HS-5 (cell line): ENCODE measurements around the gene RGS19.
A peak's percentile ranks its signal among the peaks of the same experiment; 100 is the strongest.

Experiments used
- DNase-seq: peaks from one replicate; pipeline ENCODE4 v3.0.0-alpha.2; 2012; ENCODE audit warnings: low read depth

The RGS19 gene

GRCh38 chr20:64063389-64064144 lies 15.8 kb downstream of the RGS19 start:
- DNase-seq: no peak

- peak; percentile 85 for DNase-seq
These were observed 16.5 kb downstream of the RGS19 start, which contains the start of gene TCEA2 for GRCh38 chr20:64062596-64063388. TCEA2 (plus strand) TSS chr20:64063198; CDS start chr20:64063313, 115 bp downstream.

- DNase-seq: no peak
These were observed 17.1 kb downstream of the RGS19 start for GRCh38 chr20:64062276-64062595.

- no peak for DNase-seq
These were observed 20.8 kb downstream of the RGS19 start for GRCh38 chr20:64058536-64058935.

- DNase-seq: no peak
These were observed 21.5 kb downstream of the RGS19 start for GRCh38 chr20:64057628-64058498.

- no peak for DNase-seq
These were observed 22.3 kb downstream of the RGS19 start for GRCh38 chr20:64056889-64057627.

- no peak for DNase-seq
These were observed 22.8 kb downstream of the RGS19 start for GRCh38 chr20:64056639-64056888.

- DNase-seq: no peak
These were observed 23.3 kb downstream of the RGS19 start for GRCh38 chr20:64055893-64056638.

GRCh38 chr20:64055396-64055892 lies 23.9 kb downstream of the RGS19 start:
- DNase-seq: no peak

GRCh38 chr20:64053841-64054661 lies 25.3 kb downstream of the RGS19 start:
- no peak for DNase-seq

GRCh38 chr20:64052987-64053840 lies 26.1 kb downstream of the RGS19 start:
- DNase-seq: no peak

- DNase-seq: no peak
These were observed 27.0 kb downstream of the RGS19 start for GRCh38 chr20:64052326-64052722.

- DNase-seq: no peak
These were observed 27.6 kb downstream of the RGS19 start for GRCh38 chr20:64051561-64052325.

GRCh38 chr20:64051033-64051452 lies 28.3 kb downstream of the RGS19 start:
- no peak for DNase-seq

- DNase-seq: no peak
These were observed 28.9 kb downstream of the RGS19 start for GRCh38 chr20:64050261-64051032.

- no peak for DNase-seq
These were observed 29.4 kb downstream of the RGS19 start for GRCh38 chr20:64049878-64050260.

GRCh38 chr20:64049060-64049877 lies 30.0 kb downstream of the RGS19 start, which contains the start of gene SOX18:
SOX18 (minus strand) TSS chr20:64049639; CDS start chr20:64049516, 123 bp downstream.
- DNase-seq: no peak
